HT1080 (cell line): ENCODE results near the gene NKX3-2. TPM values are rescaled to one million over a fixed set of nuclear protein-coding genes. Genes with fewer than 3 reads are reported as not detected.
A peak's percentile ranks its signal among the peaks of the same experiment; 100 is the strongest.

ENCODE experiments used
- DNase-seq: peaks from one replicate; pipeline ENCODE4 v3.0.0-alpha.2; 2015; ENCODE audit warnings: low read depth
- total RNA-seq: library from RNA; depleted of rRNA; stranded (reverse); fragments of >200 nt; shearing (Covaris generic); gene quantifications from 2 replicates; pipeline ENCODE4 v1.2.3, GENCODE V29; 2014; rRNA removed

Gene NKX3-2
- total RNA-seq, 1 experiment from 2014 or later = 0.51 TPM

GRCh38 chr4:13514722-13515121 lies 29.6 kb downstream of the NKX3-2 start:
- DNase-seq = no peak

DNA sequence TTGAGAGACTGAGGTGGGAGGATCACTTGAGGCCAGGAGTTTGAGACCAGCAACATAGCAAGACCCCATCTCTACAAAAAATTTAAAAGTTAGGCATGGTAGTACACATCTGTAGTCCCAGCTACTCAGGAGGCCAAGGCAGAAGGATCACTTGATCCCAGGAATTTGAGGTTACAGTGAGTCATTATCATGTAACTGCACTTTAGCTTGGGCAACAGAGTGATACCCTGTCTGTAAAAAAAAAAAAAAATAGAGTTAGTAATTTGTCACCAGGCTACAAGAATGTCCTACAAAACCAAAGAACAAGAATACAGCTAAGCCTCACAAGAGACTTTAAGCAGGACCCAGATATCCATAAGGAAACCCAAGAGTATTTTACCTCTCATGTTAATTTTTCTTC lies 33.2 kb downstream of the NKX3-2 start:
- peak; percentile 67 for DNase-seq

GRCh38 chr4:13509442-13509841 lies 34.9 kb downstream of the NKX3-2 start:
- no peak for DNase-seq

GRCh38 chr4:13504374-13504773 lies 39.9 kb downstream of the NKX3-2 start:
- DNase-seq = no peak

- no peak for DNase-seq
Observed at GRCh38 chr4:13498469-13498868, 45.8 kb downstream of the NKX3-2 start.

DNA sequence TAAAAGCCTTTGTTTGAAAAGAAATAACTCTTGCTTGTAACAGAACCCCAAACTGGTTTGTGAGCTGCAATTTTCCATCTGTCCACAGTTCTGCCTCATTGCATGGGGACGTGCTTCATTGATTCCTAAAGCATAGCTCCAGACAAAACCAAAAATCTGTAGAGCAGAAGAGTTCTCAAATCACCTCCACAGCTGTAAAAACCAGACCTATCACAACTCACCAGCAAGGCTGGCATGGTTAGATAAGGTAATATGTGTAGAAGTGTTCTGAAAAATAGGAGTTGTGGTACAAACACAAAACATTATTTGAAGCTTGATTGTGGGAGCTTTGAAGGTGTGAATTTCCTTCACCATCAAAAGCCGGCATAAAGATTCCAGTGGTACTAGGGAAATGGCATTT lies 47.7 kb downstream of the NKX3-2 start:
- DNase-seq = no peak

DNA sequence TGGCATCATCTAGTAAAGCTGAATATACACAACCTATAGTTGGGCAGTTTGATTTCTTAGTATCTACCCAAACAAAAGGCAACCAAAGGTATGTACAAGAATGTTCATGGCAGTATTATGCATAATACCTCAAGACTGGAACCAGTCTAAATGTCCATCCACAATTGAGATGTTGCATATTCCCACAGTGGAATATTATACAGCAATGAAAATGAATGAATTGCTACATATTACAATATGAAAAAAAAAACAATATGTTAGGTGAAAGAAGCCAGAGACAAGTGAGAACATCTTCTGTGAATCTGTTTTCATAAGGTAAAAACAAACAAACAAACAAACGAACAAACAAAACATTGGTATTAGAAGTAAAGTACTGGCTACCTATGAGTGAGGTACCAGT lies 48.6 kb downstream of the NKX3-2 start:
- DNase-seq = no peak

GRCh38 chr4:13493793-13494192 lies 50.5 kb downstream of the NKX3-2 start:
- no peak for DNase-seq

DNA sequence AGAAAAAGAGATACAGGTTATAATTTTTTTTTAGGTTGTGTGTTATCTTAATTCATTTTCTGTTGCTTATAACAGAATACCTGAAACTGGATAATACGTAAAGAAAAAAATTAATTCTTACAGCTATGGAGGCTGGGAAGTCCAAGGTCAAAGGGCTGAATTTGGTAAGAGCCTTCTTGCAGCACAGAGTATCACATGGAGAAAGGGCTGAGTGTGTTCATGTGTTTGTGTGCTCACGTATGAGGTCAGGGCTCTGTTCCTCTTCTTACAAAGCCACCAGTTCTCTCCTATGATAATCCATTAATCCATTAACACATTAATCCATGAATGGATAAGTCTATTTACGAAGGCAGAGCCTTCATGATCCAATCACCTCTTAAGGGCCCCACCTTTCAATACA lies 51.6 kb downstream of the NKX3-2 start:
- DNase-seq = no peak

Other genes with a start within 250 kb of the NKX3-2 start
- 11.6 and 14.5 TPM in 2 replicates for gene RAB28, start 60.2 kb downstream of the NKX3-2 start, total RNA-seq
- 24.9 and 28.1 TPM in 2 replicates for gene BOD1L1, start 83.2 kb upstream of the NKX3-2 start, total RNA-seq